ENCODE data around the gene TBC1D21.

DNA sequence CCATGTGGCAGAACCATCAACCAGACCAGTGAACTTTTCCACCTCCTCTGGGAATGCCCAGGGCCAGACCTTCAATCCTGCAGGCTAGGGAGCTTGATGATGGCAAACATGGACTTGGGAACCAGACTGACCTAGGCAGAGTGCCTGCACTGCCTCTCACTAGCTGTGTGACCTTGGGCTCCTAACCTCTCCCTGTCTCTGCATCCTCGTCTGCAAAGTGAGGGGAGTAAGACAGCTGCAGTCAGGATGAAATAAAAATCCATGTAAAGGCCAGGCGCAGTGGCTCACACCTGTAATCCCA, 35.4 kb downstream of the TBC1D21 start:
- TF ChIP-seq, protein P1, sequence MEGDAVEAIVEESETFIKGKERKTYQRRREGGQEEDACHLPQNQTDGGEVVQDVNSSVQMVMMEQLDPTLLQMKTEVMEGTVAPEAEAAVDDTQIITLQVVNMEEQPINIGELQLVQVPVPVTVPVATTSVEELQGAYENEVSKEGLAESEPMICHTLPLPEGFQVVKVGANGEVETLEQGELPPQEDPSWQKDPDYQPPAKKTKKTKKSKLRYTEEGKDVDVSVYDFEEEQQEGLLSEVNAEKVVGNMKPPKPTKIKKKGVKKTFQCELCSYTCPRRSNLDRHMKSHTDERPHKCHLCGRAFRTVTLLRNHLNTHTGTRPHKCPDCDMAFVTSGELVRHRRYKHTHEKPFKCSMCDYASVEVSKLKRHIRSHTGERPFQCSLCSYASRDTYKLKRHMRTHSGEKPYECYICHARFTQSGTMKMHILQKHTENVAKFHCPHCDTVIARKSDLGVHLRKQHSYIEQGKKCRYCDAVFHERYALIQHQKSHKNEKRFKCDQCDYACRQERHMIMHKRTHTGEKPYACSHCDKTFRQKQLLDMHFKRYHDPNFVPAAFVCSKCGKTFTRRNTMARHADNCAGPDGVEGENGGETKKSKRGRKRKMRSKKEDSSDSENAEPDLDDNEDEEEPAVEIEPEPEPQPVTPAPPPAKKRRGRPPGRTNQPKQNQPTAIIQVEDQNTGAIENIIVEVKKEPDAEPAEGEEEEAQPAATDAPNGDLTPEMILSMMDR (IDR thresholded peaks at IDR 0.05): no peak
- TF ChIP-seq POLR2A (IDR thresholded peaks at IDR 0.05): no peak

Measured in body of pancreas (tissue), 4 donors.